ENCODE measurements around the gene GPN1. TPM values are rescaled to one million over a fixed set of nuclear protein-coding genes. Genes with fewer than 3 reads are reported as not detected.
"Not testable (repeated sequence)": the region's sequence is repeated elsewhere in the genome, so short reads cannot be mapped to it uniquely, and the experiment has no call there.

The GPN1 gene
- total and polyA plus RNA-seq, 2 experiments from 2014 or later: 23.7 to 40.3 TPM

GRCh38 chr2:27681841-27682240 is 53.0 kb downstream of the GPN1 start:
- DNase-seq (ENCODE audit: low spot score) (no peak), ATAC-seq (no peak)
- peaks cover 6% of the 10 kb centered on the region for H3K27me3 Mint-ChIP-seq (ENCODE audit: insufficient read depth, low read depth, poor library complexity)
- H3K36me3 Mint-ChIP-seq (ENCODE audit: low read depth): peaks cover 29% of the 10 kb centered on the region
- Histone ChIP-seq H3K79me2 (replicated peaks; ENCODE audit: insufficient read depth) (no peaks in the 10 kb centered on the region), H3K36me3 (ENCODE audit: insufficient read depth) (peaks cover 25% of the 10 kb centered on the region; the same call in 1 of the 2 replicates), H3K27me3 (ENCODE audit: insufficient read depth) (no peaks in the 10 kb centered on the region), H2AFZ (no peak overlapping the region), H3K27ac (ENCODE audit: low read depth) (no peak overlapping the region), H3F3A (replicated peaks; ENCODE audit: low read depth) (no peaks in the 10 kb centered on the region), H3K4me1 (ENCODE audit: insufficient read depth) (no peaks in the 10 kb centered on the region), H3K4me2 (no peak overlapping the region), H3K4me3 (no peak overlapping the region), H3K9me2 (ENCODE audit: insufficient read depth) (no peaks in the 10 kb centered on the region), H4K20me1 (replicated peaks; ENCODE audit: insufficient read depth) (no peaks in the 10 kb centered on the region; the same call in 1 of the 2 replicates)
- H3K9me3 Mint-ChIP-seq: no peaks in the 10 kb centered on the region
- no peak overlapping the region for H3K4me3 Mint-ChIP-seq
- no peak overlapping the region for H3K27ac Mint-ChIP-seq
- no peaks in the 10 kb centered on the region for H3K4me1 Mint-ChIP-seq
- TF ChIP-seq REST (IDR thresholded peaks at IDR 0.05; ENCODE audit: unreplicated experiment) (no peak), STAT1 (IDR thresholded peaks at IDR 0.05; ENCODE audit: unreplicated experiment) (no peak), CTCF (conservative IDR thresholded peaks at IDR 0.05; ENCODE audit: low read depth in 2 of 2) (no peak), EZH2phosphoT487 (IDR thresholded peaks at IDR 0.05; ENCODE audit: unreplicated experiment) (no peak), POLR2AphosphoS5 (IDR thresholded peaks at IDR 0.05; ENCODE audit: low read depth) (no peak), EZH2 (IDR thresholded peaks at IDR 0.05; ENCODE audit: low read depth, unreplicated experiment) (no peak), ETS1 (IDR thresholded peaks at IDR 0.05) (no peak), NANOG (IDR thresholded peaks at IDR 0.05; ENCODE audit: borderline replicate concordance) (no peak), ZNF114 (CRISPR knock-in tag; IDR thresholded peaks at IDR 0.05) (no peak)

- not testable (repeated sequence) for ATAC-seq; H3K4me1 ChIP-seq (ENCODE audit: insufficient read depth); H3K4me3 ChIP-seq; H3K27ac ChIP-seq (ENCODE audit: low read depth); H3K79me2 ChIP-seq (replicated peaks; ENCODE audit: insufficient read depth); H3K4me3 Mint-ChIP-seq; H3K4me2 ChIP-seq; H3F3A ChIP-seq (replicated peaks; ENCODE audit: low read depth); H3K27ac Mint-ChIP-seq; H4K20me1 ChIP-seq (replicated peaks; ENCODE audit: insufficient read depth); H3K4me1 Mint-ChIP-seq; H2AFZ ChIP-seq; H3K9me2 ChIP-seq (ENCODE audit: insufficient read depth); H3K27me3 Mint-ChIP-seq (ENCODE audit: insufficient read depth, low read depth, poor library complexity); DNase-seq (ENCODE audit: low spot score); H3K9me3 Mint-ChIP-seq; H3K27me3 ChIP-seq (ENCODE audit: insufficient read depth)
- H3K36me3 Mint-ChIP-seq (ENCODE audit: low read depth): peaks cover 29% of the 10 kb centered on the region
- peaks cover 24% of the 10 kb centered on the region; the same call in 1 of the 2 replicates for H3K36me3 ChIP-seq (ENCODE audit: insufficient read depth)
These were observed 53.5 kb downstream of the GPN1 start for GRCh38 chr2:27682334-27682771.

All from GM23338 (cell line).